SH-SY5Y (cell line): ENCODE data around the gene BAIAP2.

Source experiments
- GATA2 ChIP-seq: IDR thresholded peaks from 2 replicates; pipeline ENCODE4 v1.6.1; 2011; ENCODE audit warnings: mild to moderate bottlenecking, low read depth, low read length
- GATA3 ChIP-seq: IDR thresholded peaks from 2 replicates; pipeline ENCODE4 v1.6.1; 2011; ENCODE audit warnings: low read depth, mild to moderate bottlenecking, low read length, moderate library complexity

BAIAP2 gene

DNA sequence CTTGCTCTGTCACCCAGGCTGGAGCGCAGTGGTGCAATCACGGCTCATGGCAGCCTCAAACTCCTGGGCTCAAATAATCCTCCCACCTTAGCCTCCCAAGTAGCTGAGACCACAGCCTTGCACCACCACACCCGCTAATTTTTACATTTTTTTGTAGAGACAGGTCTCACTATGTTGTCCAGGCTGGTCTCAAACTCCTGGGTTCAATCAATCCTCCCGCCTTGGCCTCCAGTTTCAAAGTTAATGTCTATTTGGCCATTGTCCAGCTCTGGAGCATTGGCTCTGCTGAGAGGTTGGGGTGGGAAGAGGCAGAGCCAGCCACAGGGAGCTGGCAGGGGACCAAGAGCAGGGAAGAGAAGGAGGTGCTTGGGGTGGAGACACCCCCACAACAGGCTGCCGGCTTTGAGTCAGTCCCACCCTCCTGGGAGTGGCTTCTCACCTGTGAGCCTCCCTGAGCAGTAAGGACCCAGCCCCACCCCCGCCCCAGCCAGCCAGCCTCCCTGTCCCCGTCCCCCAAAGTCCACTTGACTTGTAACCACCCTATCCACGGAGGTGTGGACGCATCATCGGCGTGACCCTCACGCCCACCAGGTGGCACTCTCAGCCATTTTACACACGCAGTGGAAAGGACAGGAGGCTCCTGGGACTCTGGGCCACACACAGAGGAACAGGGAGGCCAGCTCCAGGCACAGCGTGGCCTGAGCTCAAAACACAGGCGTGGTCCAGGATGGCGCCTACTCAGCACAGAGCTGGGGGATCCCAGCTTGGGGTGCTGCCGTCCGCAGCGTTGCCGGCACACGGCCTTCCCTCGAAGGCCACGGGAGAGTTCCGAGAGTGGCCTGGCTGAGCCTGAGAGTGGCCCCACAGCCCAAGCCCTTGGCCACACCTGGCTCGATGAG lies 107.6 kb downstream of the BAIAP2 start:
- TF ChIP-seq GATA2 (no peak), GATA3 (no peak)

DNA sequence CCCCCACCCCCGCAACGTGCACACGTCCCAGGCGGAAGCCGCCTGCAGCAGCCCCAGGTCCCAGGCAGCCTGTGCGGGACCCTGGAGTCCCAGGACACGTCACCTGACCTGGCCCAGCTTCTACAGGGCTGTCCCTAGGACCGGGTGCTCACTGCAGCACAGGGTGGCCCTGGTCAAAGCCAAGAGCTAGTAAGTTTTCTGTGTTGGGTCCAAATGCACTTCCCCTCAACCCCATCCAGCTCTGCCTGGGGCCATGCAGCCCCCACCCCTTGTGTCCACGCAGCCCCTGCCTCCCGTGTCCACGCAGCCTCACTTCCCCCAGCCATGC lies 108.2 kb downstream of the BAIAP2 start:
- TF ChIP-seq GATA2 (no peak), GATA3 (no peak)

DNA sequence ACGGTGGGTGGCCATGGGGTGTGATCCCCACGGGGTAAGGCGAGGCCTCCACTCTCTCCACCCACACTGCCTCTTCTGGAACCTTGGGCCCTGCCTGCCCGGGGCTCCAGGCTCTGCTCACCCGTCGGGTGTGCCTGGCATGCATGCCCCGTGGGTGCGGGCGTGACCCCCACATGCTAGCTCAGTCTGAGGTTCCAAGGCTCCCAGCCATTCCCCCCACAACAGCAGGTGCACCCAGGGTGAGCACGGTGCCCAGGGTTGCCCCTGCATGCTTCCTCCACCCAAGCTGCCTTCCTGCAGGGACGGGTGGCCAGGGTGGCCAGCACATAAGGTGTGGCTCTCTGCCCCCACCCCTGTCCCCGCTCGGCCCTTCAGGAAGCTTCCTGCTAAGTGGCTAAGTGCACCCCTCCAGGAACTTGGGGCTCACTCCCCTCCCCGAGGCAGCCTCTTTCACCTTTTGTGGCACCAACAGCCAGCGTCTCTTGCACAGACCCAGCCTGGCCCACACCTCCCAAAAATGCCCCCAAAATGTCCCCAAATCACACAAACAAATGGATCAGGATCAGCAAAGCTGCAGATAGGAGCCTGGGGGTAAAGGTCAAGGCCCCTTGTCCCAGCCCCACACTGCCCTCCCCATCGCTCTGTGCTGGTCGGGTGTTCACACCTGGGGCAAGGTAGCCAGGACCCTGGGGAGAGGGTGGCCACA lies 108.9 kb downstream of the BAIAP2 start:
- TF ChIP-seq GATA3 (no peak), GATA2 (no peak)

DNA sequence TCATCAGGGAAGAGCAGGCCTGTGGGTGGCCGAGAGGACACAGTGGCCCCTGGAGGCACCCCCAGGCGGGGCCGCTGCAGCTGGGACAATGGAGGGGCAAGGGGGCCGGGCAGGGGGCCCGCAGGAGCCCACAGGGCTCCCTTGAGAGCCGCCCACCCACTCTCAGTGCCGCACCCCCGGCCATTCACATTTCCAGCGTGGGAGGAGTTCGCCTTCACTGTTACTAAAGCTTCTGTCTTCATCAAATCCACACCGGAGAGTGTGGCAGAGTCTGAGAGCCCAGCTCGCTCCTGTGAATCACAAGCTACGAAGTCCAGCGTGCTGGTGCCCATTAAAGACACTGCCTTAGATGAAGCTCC lies 109.5 kb downstream of the BAIAP2 start:
- TF ChIP-seq GATA3 (no peak), GATA2 (no peak)

DNA sequence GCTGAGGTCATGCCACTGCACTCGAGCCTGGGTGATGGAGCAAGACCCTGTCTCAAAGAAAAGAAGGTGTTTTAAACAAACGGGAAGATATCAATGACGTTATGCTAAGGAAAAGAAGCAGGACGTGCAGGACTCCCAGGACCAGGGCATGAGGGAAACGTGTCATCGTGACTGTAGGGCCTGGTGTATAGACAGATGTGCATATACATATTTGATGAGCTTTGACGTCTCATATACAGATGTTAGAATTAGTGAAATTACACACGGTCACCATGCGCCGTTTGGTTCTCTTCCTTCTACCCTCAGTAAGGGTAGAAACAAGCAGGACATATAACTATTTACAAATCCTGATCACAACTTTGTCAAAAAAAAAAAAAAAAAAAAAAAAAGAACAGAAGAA lies 112.8 kb downstream of the BAIAP2 start:
- TF ChIP-seq GATA3: no peak
- no peak for TF ChIP-seq GATA2

DNA sequence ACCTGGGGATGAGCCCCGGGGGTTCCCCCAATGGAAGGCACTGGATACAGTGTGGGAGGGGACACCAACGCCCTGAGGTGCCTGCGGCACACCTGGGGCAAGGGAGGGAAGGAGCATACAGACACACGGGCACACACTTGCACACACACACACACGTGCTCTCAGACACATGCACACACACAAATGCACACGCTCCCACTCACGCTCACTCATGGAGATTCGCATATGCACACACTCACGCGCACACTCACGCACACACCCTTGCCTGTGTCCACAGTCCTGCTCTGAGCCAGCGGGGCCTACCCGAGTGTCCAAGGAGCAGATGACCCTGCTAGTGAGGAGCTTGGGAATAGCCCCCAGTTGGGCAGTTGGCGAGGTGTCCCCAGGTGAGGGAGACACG lies 113.6 kb downstream of the BAIAP2 start:
- no peak for TF ChIP-seq GATA2
- no peak for TF ChIP-seq GATA3

DNA sequence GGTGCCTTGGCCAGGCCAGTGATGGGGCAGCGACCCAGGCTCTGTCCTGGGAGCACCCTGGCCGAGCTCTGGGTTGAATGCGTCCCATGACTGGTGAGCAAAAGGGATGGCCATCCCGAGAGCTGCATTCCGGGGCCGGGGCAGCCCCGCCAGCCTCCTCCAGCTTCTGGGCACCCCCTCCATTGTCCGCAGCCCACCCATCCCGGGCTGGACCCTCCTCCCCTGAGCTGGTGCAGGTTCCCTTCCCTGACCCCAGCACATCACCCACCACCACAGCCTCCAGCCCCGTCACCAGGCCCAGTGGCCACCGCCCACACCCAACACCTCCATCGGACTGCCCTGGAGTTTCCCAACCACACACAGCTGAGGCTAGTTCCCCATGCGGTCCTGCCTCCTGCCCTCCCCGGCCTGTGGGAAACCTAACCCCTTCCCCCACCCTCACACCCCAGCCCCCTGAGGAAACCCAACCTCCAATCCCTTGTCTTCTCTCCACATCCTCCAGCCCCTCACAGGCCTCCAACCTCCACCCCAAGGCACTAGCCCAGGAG lies 114.1 kb downstream of the BAIAP2 start:
- TF ChIP-seq GATA2 (no peak), GATA3 (no peak)

DNA sequence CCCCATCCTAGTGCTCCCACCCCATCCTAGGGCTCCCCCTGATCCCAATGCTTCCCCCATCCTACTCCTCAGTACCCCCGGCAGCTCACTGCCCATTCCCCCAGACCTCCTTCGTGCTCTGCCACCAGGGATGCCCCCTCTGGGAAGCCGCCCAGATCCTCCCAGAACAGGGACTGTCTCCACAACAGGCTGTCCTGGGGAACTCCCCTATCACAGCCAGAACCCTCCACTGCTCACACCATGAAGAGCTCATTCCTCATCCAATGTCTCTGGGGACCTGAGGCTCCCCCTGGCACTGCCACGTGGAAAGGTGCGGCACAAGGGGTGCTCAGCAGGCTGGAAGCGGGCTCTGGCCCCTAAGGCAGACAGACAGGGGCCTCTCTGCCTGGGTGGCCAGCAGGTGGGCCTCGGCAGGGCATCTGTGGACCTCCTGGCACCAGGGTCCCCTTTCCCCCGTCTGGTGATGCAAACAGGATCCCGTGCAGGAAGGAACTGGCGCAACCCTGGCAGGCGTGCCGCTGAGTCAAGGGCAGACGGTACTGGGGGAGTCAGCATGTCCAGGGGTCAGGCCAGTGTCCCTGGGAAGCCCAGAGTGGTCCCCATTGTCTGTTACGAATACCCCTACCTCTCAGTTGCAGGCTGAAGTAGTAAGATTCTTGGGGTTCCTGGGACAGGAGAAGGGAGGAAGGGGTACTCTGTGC lies 115.6 kb downstream of the BAIAP2 start:
- TF ChIP-seq GATA2 (no peak), GATA3 (no peak)

DNA sequence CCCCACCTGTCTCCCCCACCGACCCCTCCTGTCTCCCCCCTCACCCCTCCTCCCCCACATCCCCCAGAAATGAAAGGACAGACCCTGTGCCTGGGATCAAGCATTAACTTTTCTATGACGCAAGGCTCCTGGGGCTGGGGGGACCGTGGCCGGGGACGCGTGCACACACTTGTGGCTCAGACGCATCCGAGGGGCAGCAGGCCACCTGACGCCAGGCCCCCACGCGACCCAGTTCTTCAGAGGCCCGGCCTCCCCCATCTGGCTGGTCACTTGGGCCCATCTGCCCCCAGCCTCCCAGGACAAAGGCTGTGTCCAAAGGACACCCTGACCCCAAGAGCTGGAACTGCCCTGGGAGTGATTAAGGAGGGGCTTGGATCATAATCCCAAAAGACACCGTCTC lies 116.3 kb downstream of the BAIAP2 start:
- TF ChIP-seq GATA2 (no peak), GATA3 (no peak)

DNA sequence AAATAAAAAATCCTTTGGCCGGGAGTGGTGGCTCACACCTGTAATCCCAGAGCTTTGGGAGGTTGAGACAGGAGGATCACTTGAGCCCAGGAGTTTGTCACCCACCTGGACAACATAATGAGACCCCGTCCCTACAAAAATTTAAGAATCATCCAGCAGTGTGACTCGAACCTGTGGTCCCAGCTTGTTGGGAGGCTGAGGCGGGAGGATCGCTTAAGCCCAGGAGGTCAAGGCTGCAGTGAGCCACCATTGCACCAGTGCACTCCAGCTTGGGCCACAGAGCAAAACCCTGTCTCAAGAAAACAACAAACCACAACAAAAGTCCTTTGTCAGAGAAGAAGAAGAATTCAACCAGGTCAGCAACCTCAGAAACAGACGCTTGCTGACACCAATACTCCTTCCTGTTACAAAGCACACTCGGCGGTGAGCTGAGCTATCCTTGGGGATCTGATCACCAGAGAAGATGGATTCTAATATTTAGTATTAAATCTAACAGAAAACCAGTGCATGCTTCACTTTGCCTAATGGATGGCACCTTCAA lies 117.4 kb downstream of the BAIAP2 start:
- TF ChIP-seq GATA3 (no peak), GATA2 (no peak)

DNA sequence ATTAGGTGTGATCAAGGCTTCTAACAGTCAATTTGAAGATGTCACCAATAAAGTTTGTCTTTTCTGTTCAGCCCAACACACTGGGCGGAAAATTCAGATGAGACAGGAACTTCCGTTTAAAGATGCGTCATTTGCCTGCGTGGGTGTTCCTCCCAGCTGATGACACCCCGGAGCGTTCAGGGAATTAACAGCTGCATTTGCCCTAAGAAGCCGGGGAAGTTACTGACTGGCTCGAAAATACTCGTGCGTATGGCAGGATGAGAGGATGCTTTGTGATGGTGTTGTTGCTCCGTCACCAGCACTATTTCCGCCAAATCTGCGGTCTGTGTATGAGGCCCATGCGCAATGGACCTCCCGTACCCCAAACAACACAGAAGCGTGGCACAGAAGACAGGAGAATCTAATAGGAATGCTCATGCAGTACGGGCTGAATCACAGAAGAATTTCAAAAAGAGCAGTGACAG lies 118.4 kb downstream of the BAIAP2 start:
- TF ChIP-seq GATA2: no peak
- no peak for TF ChIP-seq GATA3

DNA sequence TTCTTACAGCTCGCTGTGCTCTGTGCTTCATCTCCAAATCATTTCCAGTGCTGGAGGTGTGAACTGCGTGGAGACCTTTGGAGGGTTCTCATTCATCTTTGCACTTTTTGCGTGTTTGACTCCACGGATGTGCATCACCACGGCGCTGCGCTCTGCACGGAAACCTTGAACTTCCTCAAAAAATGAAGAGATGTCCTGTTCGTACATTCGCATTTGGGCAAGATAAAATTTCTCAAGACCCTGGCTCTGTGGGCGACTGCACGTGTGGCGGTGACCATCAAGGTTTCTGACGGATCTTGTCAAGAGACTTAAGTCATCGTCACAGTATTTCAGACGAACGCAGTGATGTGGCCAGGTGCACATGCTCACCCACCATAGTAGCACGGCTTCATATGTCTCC lies 120.0 kb downstream of the BAIAP2 start:
- TF ChIP-seq GATA3: no peak
- no peak for TF ChIP-seq GATA2

DNA sequence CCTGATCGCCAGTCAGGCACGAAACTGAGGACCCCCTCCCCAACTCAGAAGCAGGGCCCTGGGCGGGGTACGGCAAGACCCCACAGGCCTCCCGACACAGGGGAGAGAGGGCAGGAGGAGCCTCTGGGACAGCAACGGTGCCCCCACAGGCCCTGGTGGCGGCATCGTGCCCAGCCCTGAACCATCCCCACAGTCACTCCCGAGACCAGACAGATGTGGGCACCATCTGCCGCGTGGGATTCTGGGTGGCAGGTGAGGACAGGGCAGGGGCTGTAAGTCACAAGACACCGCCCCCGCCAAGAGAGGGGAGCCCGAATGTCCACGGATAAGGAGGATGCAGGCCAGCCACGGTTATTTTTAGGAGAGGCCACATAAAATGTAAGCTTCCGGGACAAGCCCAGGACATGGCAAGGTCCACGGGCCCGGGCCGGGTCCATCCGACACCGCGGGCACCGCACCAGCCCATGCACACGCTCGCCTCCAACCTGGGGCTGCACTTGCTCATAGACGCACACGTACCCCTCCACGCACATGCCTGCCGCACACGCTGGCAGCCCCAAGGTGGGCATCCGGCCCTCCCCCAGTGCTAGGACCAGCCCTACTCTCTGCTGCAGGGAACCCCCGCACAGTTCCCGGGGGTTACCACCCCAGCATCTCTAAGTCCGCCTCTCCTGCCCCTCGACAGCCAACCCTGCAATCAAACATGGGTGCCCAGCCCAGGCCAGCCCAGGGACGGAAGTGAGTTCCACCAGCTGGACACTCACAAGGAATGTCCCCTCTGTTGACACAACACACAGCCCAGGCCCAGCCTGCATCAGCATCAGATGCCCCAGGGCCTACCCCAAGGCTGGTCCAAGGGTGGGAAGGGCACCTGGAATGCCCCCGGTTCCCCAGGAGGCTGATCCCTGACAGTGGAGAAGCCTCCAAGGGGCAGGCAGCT lies 122.2 kb downstream of the BAIAP2 start:
- TF ChIP-seq GATA3 (no peak), GATA2 (no peak)

DNA sequence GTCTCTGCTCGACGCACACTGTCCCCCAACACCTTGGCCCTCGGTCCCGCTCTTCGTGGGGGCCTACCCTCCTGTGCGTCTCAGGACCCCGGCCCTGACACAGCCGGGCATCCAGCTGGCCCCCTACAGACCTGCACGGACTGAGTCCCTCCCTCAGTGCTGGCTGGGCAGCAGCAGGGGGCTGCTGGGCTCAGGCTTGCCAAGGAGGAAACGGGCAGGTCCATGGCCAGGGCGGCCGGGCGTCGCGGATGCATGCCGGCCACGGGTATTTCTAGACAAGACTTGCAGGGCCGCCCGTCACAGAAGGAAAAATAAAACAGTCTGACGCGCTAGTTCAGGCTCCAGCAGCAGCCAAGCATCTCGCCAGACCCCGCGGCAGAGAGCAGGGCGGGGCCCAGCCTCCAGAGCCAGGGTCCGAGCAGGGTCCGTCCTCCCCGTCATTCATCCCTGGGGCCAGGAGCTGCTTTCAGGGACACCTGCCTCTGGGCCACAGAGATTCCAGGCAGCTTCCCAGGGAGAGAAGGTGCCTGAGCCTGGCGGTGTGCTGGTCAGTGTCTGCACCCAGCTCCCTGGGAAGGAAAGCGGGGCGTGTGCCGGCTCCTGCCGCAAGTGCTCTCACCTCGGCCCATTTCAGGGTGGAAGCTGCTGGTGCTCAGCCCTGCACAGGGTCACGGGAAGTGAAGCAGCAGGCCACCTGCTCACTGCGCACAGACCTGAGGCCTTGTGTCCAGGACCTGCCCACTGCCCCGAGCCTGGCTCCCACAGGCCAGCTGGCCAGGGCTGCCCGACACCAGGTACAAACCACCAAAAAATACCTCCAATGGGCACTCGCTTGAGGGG lies 123.1 kb downstream of the BAIAP2 start:
- TF ChIP-seq GATA3: no peak
- no peak for TF ChIP-seq GATA2
